ENCODE data around the gene NCOA3.
"Not testable (repeated sequence)": the region's sequence is repeated elsewhere in the genome, so short reads cannot be mapped to it uniquely, and the experiment has no call there.

Gene NCOA3

GRCh38 chr20:47459344-47460073 is 42.2 kb upstream of the NCOA3 start:
- Histone ChIP-seq H4K20me1 (ENCODE audit: insufficient read depth) (no peaks in the 10 kb centered on the region), H3K27ac (no peak overlapping the region), H3K79me2 (ENCODE audit: insufficient read depth, low read depth) (no peaks in the 10 kb centered on the region), H3K27me3 (ENCODE audit: insufficient read depth, low read depth) (no peaks in the 10 kb centered on the region), H3K4me2 (no peak overlapping the region), H3K36me3 (ENCODE audit: insufficient read depth) (no peaks in the 10 kb centered on the region), H3K4me3 (IDR thresholded peaks at IDR 0.05; ENCODE audit: insufficient read depth, low read depth, low read length) (no peak overlapping the region), H3K9ac (no peak overlapping the region), H3K4me1 (ENCODE audit: low read depth, poor library complexity, severe bottlenecking) (peaks cover 7% of the 10 kb centered on the region), H2AFZ (ENCODE audit: low read depth) (no peak overlapping the region)
- no peak for TF ChIP-seq CTCF (conservative IDR thresholded peaks at IDR 0.05; ENCODE audit: low read depth, low read length)

DNA sequence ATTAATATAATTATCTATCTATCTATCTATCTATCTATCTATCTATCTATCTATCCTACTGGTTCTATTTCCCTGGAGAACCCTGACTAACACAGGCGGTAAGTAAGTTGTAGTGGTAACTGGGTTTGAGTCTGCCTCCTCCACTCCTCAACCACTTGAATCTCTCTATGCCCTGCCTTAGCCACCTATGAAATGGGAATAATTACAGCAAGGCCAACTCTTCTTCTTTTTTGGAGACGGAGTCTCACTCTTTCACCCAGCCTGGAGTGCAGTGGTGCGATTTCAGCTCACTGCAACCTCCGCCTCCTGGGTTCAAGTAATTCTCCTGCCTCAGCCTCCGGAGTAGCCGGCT is 41.0 kb upstream of the NCOA3 start:
- H3K9ac ChIP-seq; H2AFZ ChIP-seq (ENCODE audit: low read depth); H3K4me2 ChIP-seq; H3K36me3 ChIP-seq (ENCODE audit: insufficient read depth); H3K4me1 ChIP-seq (ENCODE audit: low read depth, poor library complexity, severe bottlenecking); H4K20me1 ChIP-seq (ENCODE audit: insufficient read depth); H3K4me3 ChIP-seq (IDR thresholded peaks at IDR 0.05; ENCODE audit: insufficient read depth, low read depth, low read length); H3K27ac ChIP-seq; H3K79me2 ChIP-seq (ENCODE audit: insufficient read depth, low read depth); H3K27me3 ChIP-seq (ENCODE audit: insufficient read depth, low read depth): not testable (repeated sequence)

DNA sequence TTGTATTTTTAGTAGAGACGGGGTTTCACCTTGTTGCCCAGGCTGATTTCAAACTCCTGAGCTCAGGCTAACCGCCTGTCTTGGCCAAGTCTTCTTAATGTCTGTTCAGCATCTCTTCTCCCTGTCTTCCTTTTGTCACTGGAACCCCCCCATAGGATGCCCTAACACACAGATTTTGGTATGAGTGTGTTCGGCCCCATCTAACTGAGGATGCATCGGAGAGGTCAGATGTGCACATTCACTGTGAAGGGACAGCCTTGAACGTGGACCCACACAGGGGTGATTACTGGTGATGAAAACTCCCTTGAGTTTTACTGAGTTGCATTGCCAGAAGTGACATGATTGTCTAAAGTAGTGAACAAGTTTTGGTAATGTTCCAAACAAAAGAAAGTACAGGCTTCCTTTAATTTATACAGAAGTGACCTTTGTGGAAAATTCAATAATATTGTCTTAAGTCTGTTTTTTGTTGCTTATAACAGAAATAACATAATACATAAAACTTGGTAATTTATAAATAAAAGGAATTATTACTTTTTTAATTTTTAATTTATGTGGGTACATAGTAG is 40.5 kb upstream of the NCOA3 start:
- Histone ChIP-seq H3K79me2 (ENCODE audit: insufficient read depth, low read depth) (no peaks in the 10 kb centered on the region), H3K4me2 (no peak overlapping the region), H2AFZ (ENCODE audit: low read depth) (no peak overlapping the region), H3K27me3 (ENCODE audit: insufficient read depth, low read depth) (no peaks in the 10 kb centered on the region), H3K36me3 (ENCODE audit: insufficient read depth) (no peaks in the 10 kb centered on the region), H3K27ac (no peak overlapping the region), H3K4me1 (ENCODE audit: low read depth, poor library complexity, severe bottlenecking) (no peaks in the 10 kb centered on the region), H3K4me3 (IDR thresholded peaks at IDR 0.05; ENCODE audit: insufficient read depth, low read depth, low read length) (no peak overlapping the region), H4K20me1 (ENCODE audit: insufficient read depth) (no peaks in the 10 kb centered on the region), H3K9ac (no peak overlapping the region)
- TF ChIP-seq CTCF (conservative IDR thresholded peaks at IDR 0.05; ENCODE audit: low read depth, low read length) = no peak

DNA sequence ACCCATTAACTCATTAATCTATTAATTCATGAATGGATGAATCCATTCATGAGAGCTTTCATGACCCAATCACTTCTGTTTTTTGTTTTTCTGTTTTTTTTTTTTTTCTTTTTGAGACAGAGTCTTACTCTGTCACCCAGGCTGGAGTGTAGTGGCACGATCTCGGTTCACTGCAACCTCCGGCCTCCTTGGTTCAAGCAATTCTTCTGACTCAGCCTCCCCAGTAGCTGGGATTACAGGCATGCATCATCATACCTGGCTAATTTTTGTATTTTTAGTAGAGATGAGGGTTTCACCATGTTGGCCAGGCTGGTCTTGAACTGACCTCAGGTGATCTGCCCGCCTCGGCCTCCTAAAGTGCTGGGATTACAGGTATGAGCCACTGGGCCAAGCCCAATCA is 39.8 kb upstream of the NCOA3 start:
- not testable (repeated sequence) for H4K20me1 ChIP-seq (ENCODE audit: insufficient read depth); H3K4me2 ChIP-seq; H2AFZ ChIP-seq (ENCODE audit: low read depth); H3K27me3 ChIP-seq (ENCODE audit: insufficient read depth, low read depth); H3K4me3 ChIP-seq (IDR thresholded peaks at IDR 0.05; ENCODE audit: insufficient read depth, low read depth, low read length); H3K4me1 ChIP-seq (ENCODE audit: low read depth, poor library complexity, severe bottlenecking); H3K79me2 ChIP-seq (ENCODE audit: insufficient read depth, low read depth); H3K36me3 ChIP-seq (ENCODE audit: insufficient read depth); H3K27ac ChIP-seq; H3K9ac ChIP-seq

DNA sequence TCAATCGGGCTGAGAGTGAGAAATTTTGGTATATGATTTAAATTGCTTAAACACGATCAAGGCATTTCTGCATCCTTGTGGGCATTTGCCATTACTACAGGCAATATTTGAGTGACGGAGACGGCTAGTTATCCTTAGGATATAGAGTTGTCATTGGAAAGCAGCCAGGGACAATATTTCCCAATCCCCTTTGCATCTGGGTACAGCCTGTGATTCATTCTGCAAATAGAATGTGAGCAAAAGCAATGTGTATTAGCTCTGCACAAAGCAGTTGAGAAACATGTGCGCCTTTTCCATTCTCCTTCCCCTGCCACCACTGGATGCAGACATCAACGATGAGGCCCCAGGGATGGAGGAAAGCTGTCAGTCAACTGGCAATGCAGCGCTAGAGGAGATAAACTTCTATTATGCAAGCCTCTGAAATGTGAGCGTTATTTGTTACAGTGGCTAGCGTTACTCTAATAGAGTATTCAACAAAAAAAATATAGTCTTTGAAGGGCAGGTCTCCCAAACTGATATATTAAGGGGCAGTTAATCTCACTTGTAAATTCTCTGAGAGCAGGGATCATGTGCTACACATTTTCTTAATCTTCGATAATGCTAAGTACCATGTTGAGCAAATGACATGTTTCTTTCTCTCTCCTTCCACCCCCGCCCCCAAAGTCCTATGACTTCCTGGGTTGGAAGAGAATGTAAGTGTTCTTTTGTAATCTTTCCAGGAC is 37.1 kb upstream of the NCOA3 start:
- Histone ChIP-seq H2AFZ (ENCODE audit: low read depth) (no peak overlapping the region), H3K27me3 (ENCODE audit: insufficient read depth, low read depth) (no peaks in the 10 kb centered on the region), H3K9ac (no peak overlapping the region), H3K27ac (no peak overlapping the region), H4K20me1 (ENCODE audit: insufficient read depth) (no peaks in the 10 kb centered on the region), H3K4me3 (IDR thresholded peaks at IDR 0.05; ENCODE audit: insufficient read depth, low read depth, low read length) (no peak overlapping the region), H3K4me1 (ENCODE audit: low read depth, poor library complexity, severe bottlenecking) (no peaks in the 10 kb centered on the region), H3K4me2 (no peak overlapping the region), H3K36me3 (ENCODE audit: insufficient read depth) (no peaks in the 10 kb centered on the region), H3K79me2 (ENCODE audit: insufficient read depth, low read depth) (no peaks in the 10 kb centered on the region)
- no peak for TF ChIP-seq CTCF (conservative IDR thresholded peaks at IDR 0.05; ENCODE audit: low read depth, low read length)
